Right ventricle myocardium superior (tissue), 1 donor: Measurements from ENCODE around the gene LIPI. TPM values are rescaled to one million over a fixed set of nuclear protein-coding genes. Genes with fewer than 3 reads are reported as not detected.

Experiments used
- total RNA-seq: library from RNA; stranded (reverse); fragmentation: NEBNext Ultra II Directional; extraction: Animal tissue kit (Norgen Biotek cat#: 25700); gene quantifications from one replicate; pipeline ENCODE4 v1.2.1, GENCODE V29; 2021
- donor health status: DM: no; HTN: yes; CAD: no; lungs with severe emphysema.

Gene LIPI
- total RNA-seq, 1 donor from 2014 or later: not detected

Other genes with a start within 250 kb of the LIPI start
- not detected for gene RBM11, start 5.2 kb upstream of the LIPI start, total RNA-seq
- gene HSPA13, start 172.2 kb upstream of the LIPI start, total RNA-seq: 10.8 TPM